Measurements from ENCODE around the gene TXNRD3. TPM values are rescaled to one million over a fixed set of nuclear protein-coding genes. Genes with fewer than 3 reads are reported as not detected.
"Not testable (repeated sequence)": the region's sequence is repeated elsewhere in the genome, so short reads cannot be mapped to it uniquely, and the experiment has no call there.

Gene TXNRD3
- total RNA-seq, 2 experiments from 2014 or later: not detected

DNA sequence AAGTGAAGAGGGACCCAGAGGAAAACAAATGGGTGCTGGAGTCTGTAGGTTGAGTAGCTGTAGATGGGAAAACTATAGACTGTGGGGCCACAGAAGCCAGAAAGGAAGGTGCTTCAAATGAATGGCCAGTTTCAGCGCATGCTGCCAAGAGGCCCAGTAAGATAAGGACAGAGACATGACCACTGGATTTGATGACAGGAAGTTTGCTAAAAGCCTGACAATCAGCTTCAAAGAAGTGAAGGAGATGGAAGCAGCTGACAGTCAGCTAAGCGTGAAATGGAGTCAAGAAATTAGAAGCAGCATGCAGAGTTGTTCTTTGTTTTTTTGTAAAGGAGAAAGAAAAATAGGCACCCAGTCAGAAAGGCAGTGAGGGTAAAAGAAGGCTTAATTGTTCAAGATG lies 24.9 kb downstream of the TXNRD3 start:
- no peaks in the 10 kb centered on the region for H3K36me3 ChIP-seq (ENCODE audit: insufficient read depth, low read length)
- H3K79me2 ChIP-seq (ENCODE audit: insufficient read depth, low read depth, low read length): no peaks in the 10 kb centered on the region
- H3K4me1 ChIP-seq (ENCODE audit: insufficient read depth, low read length, poor library complexity, severe bottlenecking): peaks cover 7% of the 10 kb centered on the region
- no peaks in the 10 kb centered on the region for H3K9me3 ChIP-seq (ENCODE audit: low read length)
- ChIA-PET CTCF (ENCODE audit: unreplicated experiment) (no interaction called here), POLR2A (no interaction called here)
- BruUV-seq (replicated peaks): no TSS peak
- no peak overlapping the region for H3K27ac ChIP-seq (ENCODE audit: low read depth, low read length, poor library complexity, severe bottlenecking)
- H3K4me2 ChIP-seq (ENCODE audit: low read length): no peak overlapping the region
- no peak overlapping the region for H3K4me3 ChIP-seq (ENCODE audit: low read depth, low read length, poor library complexity, severe bottlenecking)
- no peaks in the 10 kb centered on the region; the same call in 1 of the 2 replicates for H3K9me2 ChIP-seq (ENCODE audit: insufficient read depth, low read length)
- H4K20me1 ChIP-seq (ENCODE audit: insufficient read depth, low read length): no peaks in the 10 kb centered on the region
- TF ChIP-seq EZH2phosphoT487 (IDR thresholded peaks at IDR 0.05; ENCODE audit: borderline replicate concordance, low read depth, low read length) (no peak), CTCF (conservative IDR thresholded peaks at IDR 0.05; ENCODE audit: low read length) (no peak)
- DNase-seq (ENCODE audit: low spot score): peak; percentile 9
- intact Hi-C loops (cut with micrococcal nuclease; ENCODE audit: unreplicated experiment): no loop called here
- H2AFZ ChIP-seq (ENCODE audit: low read length): no peak overlapping the region; the same call in 1 of the 2 replicates

DNA sequence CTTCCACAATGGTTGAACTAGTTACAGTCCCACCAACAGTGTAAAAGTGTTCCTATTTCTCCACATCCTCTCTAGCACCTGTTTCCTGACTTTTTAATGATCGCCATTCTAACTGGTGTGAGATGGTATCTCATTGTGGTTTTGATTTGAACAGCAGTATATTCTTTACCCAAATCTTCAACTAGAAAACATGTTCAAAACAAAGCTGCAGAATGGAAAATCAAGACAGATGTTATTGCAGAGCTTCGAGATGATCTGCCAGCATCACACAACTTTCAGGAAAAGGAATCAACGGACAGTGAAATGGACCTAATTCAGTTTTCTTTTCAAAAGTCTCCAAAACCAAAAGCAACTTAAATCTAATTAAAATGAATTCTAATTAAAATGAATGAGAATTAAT lies 29.2 kb downstream of the TXNRD3 start:
- H3K36me3 ChIP-seq (ENCODE audit: insufficient read depth, low read length); H2AFZ ChIP-seq (ENCODE audit: low read length); H3K4me2 ChIP-seq (ENCODE audit: low read length); H3K4me3 ChIP-seq (ENCODE audit: low read depth, low read length, poor library complexity, severe bottlenecking); H3K79me2 ChIP-seq (ENCODE audit: insufficient read depth, low read depth, low read length); H3K4me1 ChIP-seq (ENCODE audit: insufficient read depth, low read length, poor library complexity, severe bottlenecking); H3K27ac ChIP-seq (ENCODE audit: low read depth, low read length, poor library complexity, severe bottlenecking); H3K9me2 ChIP-seq (ENCODE audit: insufficient read depth, low read length); DNase-seq (ENCODE audit: low spot score); H4K20me1 ChIP-seq (ENCODE audit: insufficient read depth, low read length); BruUV-seq (replicated peaks); CTCF ChIA-PET (ENCODE audit: unreplicated experiment); intact Hi-C loops (cut with micrococcal nuclease; ENCODE audit: unreplicated experiment); H3K9me3 ChIP-seq (ENCODE audit: low read length): not testable (repeated sequence)
- POLR2A ChIA-PET: interaction anchor here (0.8 kb wide), 1 partner anchor 11 kb away, joined by 3 read pairs; no protein-coding TSS in a partner anchor

GRCh38 chr3:126622694-126623093 lies 32.2 kb downstream of the TXNRD3 start:
- no peak overlapping the region for H2AFZ ChIP-seq (ENCODE audit: low read length)
- no peaks in the 10 kb centered on the region for H4K20me1 ChIP-seq (ENCODE audit: insufficient read depth, low read length)
- POLR2A ChIA-PET: interaction anchor here (1.2 kb wide), 1 partner anchor 8 kb away, joined by 3 read pairs; no protein-coding TSS in a partner anchor
- no peak overlapping the region for H3K4me2 ChIP-seq (ENCODE audit: low read length)
- intact Hi-C loops (cut with micrococcal nuclease; ENCODE audit: unreplicated experiment): no loop called here
- H3K4me1 ChIP-seq (ENCODE audit: insufficient read depth, low read length, poor library complexity, severe bottlenecking): no peaks in the 10 kb centered on the region
- H3K27ac ChIP-seq (ENCODE audit: low read depth, low read length, poor library complexity, severe bottlenecking): no peak overlapping the region
- no peaks in the 10 kb centered on the region for H3K79me2 ChIP-seq (ENCODE audit: insufficient read depth, low read depth, low read length)
- no peak for TF ChIP-seq CTCF (conservative IDR thresholded peaks at IDR 0.05; ENCODE audit: low read length)
- no peak for TF ChIP-seq EZH2phosphoT487 (IDR thresholded peaks at IDR 0.05; ENCODE audit: borderline replicate concordance, low read depth, low read length)
- CTCF ChIA-PET (ENCODE audit: unreplicated experiment): no interaction called here
- no peak overlapping the region for H3K4me3 ChIP-seq (ENCODE audit: low read depth, low read length, poor library complexity, severe bottlenecking)
- BruUV-seq (replicated peaks): no TSS peak
- DNase-seq (ENCODE audit: low spot score): no peak
- no peaks in the 10 kb centered on the region for H3K9me2 ChIP-seq (ENCODE audit: insufficient read depth, low read length)
- no peaks in the 10 kb centered on the region for H3K9me3 ChIP-seq (ENCODE audit: low read length)
- no peaks in the 10 kb centered on the region for H3K36me3 ChIP-seq (ENCODE audit: insufficient read depth, low read length)
